ENCODE measurements around the gene USP47.

The USP47 gene

GRCh38 chr11:11865449-11865848, 23.7 kb downstream of the USP47 start:
- no peak for DNase-seq (ENCODE audit: extremely low read depth in 1 of 2, low read depth in 1 of 2)

- DNase-seq (ENCODE audit: extremely low read depth in 1 of 2, low read depth in 1 of 2): no peak
These were observed 24.4 kb downstream of the USP47 start for GRCh38 chr11:11866203-11866602.

- DNase-seq (ENCODE audit: extremely low read depth in 1 of 2, low read depth in 1 of 2): no peak
These were observed 25.9 kb downstream of the USP47 start for GRCh38 chr11:11867720-11868119.

- no peak for DNase-seq (ENCODE audit: extremely low read depth in 1 of 2, low read depth in 1 of 2)
These were observed 30.2 kb downstream of the USP47 start for GRCh38 chr11:11871991-11872401.

- no peak for DNase-seq (ENCODE audit: extremely low read depth in 1 of 2, low read depth in 1 of 2)
These were observed 34.7 kb downstream of the USP47 start for GRCh38 chr11:11876458-11876857.

GRCh38 chr11:11880179-11880578, 38.4 kb downstream of the USP47 start:
- DNase-seq (ENCODE audit: extremely low read depth in 1 of 2, low read depth in 1 of 2): no peak

- DNase-seq (ENCODE audit: extremely low read depth in 1 of 2, low read depth in 1 of 2): no peak
These were observed 40.8 kb downstream of the USP47 start for GRCh38 chr11:11882539-11882938.

- no peak for DNase-seq (ENCODE audit: extremely low read depth in 1 of 2, low read depth in 1 of 2)
These were observed 42.6 kb downstream of the USP47 start for GRCh38 chr11:11884351-11884750.

- no peak for DNase-seq (ENCODE audit: extremely low read depth in 1 of 2, low read depth in 1 of 2)
These were observed 43.2 kb downstream of the USP47 start for GRCh38 chr11:11884774-11885481.

DNA sequence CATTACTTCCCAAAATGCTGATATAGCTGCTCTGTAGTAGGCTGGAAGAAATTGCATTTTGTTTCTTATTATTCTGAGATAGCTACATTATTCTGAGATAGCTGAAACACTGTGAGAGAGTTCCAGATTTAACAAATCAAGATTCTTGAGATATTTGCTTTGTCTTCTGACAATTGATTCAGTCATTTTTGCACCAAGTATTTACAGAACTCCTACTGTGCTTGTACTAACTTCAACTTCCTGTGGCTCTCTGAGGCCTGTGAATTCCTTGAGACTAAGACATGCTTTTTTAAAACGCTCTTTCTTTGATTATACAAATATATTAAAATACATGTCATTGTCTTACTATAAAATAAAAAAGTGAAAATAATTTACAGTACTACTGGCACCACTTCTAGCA, 52.7 kb downstream of the USP47 start:
- no peak for DNase-seq (ENCODE audit: extremely low read depth in 1 of 2, low read depth in 1 of 2)

DNA sequence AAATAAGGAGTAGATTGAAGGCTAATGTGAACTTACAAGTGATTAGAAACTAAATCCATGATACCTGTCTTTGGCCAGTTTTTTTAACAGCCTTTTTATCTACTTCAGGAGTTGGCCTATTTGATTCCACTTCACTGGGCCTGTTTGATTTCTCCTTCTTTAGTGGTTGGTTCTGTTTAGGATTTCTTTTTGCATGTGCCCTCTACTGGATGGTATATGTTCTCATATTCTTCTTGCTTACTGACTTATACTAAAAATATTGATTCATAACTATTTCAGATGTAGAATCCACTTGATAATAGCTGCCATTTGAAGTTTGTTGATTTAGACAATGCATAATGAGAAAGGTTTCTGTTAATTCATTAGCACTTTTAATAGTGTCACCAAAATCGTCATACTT, 53.9 kb downstream of the USP47 start:
- DNase-seq (ENCODE audit: extremely low read depth in 1 of 2, low read depth in 1 of 2): no peak

- no peak for DNase-seq (ENCODE audit: extremely low read depth in 1 of 2, low read depth in 1 of 2)
These were observed 56.9 kb downstream of the USP47 start for GRCh38 chr11:11898648-11899047.

DNA sequence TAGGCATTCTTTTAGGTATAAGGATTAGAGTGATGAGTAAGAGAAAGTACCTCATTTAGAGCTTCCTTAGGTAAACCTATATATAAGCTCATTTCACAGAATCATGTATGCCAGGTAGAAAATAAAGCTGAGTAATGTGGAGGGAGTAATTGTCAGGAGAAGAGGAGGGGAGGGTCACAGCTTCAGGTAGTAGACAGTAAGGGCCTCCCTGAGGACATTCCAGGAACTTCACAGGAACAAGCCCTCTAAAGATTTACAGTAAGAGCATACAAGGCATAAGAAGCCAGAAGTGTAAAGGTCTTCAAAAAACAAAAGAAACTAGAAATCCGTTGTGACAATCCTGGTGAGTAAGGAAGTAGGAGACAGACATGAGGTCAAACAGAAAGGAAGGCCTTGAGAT, 57.6 kb downstream of the USP47 start:
- no peak for DNase-seq (ENCODE audit: extremely low read depth in 1 of 2, low read depth in 1 of 2)

- no peak for DNase-seq (ENCODE audit: extremely low read depth in 1 of 2, low read depth in 1 of 2)
These were observed 60.2 kb downstream of the USP47 start for GRCh38 chr11:11901929-11902328.

DNA sequence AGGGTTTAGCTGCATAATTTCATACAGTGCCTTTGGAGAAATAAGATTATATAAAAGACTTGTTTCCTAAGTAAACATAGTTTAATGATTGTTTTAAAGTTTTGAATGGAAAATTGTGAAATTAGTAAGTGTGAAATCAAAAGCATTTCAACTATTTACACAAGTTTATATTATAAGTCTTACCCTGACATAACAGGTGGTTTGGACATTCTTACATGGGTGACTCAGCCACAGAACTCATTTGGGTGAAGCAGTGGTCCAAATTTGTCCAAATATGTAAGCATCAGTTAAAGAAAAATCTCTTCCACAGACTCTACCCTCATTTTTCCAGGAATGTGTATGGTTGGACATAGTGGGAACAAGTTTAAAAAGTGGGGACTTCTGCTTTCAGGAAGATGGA, 68.0 kb downstream of the USP47 start:
- no peak for DNase-seq (ENCODE audit: extremely low read depth in 1 of 2, low read depth in 1 of 2)

- DNase-seq (ENCODE audit: extremely low read depth in 1 of 2, low read depth in 1 of 2): no peak
These were observed 68.8 kb downstream of the USP47 start for GRCh38 chr11:11910541-11910940.

DNA sequence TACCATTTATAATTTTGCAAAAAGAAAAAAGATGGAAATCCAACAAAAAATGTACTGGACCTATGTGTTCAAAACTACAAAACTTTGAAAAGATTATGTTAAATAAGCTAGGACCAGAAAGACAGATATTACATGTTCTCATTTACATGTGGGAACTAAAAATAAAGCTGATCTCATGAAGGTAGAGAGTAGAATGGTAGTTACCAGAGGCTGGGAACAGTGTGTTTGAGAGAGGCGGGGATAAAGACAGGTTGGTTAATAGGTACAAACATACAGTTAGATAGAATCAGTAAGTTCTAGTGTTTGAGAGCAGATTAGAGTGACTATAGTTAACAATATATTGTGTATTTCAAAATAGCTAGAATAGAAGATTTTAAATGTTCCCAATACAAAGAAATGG, 71.6 kb downstream of the USP47 start:
- DNase-seq (ENCODE audit: extremely low read depth in 1 of 2, low read depth in 1 of 2): no peak

DNA sequence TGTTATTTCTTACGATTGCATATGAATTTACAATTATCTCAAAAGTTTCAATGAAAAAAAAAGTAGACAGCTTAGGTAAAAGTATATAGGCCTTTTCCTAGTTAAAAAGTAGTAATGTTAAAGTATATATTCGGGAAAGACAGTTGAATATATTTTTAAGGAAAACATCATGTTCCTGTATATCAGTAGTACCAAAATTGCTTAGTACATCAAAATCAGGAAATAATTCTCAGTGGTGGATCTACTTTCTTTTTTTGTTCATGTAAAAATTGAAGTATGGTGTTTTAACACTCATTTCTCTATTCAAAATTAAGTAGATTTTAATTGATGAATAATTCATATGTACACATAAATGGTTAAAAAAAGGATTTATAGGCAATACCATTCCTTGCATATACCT, 73.9 kb downstream of the USP47 start:
- DNase-seq (ENCODE audit: extremely low read depth in 1 of 2, low read depth in 1 of 2): no peak

- DNase-seq (ENCODE audit: extremely low read depth in 1 of 2, low read depth in 1 of 2): no peak
These were observed 75.2 kb downstream of the USP47 start for GRCh38 chr11:11916981-11917399.

GRCh38 chr11:11923828-11924227, 82.1 kb downstream of the USP47 start:
- DNase-seq (ENCODE audit: extremely low read depth in 1 of 2, low read depth in 1 of 2): no peak

DNA sequence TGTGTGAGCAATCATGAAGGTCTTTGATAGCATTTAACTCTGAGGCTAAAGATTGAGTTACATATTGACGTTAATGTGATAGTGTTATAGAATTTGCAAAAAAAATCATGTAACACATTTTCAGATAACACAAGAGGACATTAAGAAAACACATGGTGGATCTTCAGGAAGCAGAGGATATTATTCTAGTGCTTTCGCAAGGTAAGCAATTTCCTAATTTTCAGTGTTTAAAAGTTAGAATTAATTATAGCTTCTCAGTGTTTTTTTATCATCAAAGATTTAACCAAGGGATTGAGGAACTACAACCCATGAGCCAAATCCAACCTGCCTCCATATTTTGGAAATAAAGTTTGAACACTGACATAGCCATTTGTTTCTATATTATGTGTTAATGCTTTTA, 88.1 kb downstream of the USP47 start:
- DNase-seq (ENCODE audit: extremely low read depth in 1 of 2, low read depth in 1 of 2): no peak

- DNase-seq (ENCODE audit: extremely low read depth in 1 of 2, low read depth in 1 of 2): no peak
These were observed 89.8 kb downstream of the USP47 start for GRCh38 chr11:11931461-11932055.

DNA sequence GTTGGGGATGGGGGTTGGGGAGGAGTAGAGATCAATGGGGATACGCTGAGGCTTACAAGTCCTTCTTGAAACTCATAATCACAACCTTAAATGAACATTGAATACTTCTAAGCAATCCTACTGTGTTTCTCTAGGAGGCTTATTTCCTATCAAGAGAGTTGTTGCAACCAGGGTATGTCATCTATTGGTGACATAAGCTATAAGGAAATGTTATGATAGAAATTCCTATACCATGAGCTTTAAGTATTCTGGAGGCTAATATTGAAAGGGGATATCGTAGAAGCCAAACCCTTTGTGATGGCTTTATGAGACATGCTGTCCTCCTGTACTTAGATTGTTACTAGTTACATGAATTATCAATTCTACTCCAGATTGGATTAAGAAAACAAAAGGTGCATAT, 93.8 kb downstream of the USP47 start:
- DNase-seq (ENCODE audit: extremely low read depth in 1 of 2, low read depth in 1 of 2): no peak
